GM12801 (cell line): ENCODE measurements around the gene PDE4DIP.
"Not testable (repeated sequence)": the region's sequence is repeated elsewhere in the genome, so short reads cannot be mapped to it uniquely, and the experiment has no call there.

Experiments used
- CTCF ChIP-seq: IDR thresholded peaks from one replicate; pipeline ENCODE4 v1.5.1; 2011; ENCODE audit warnings: control low read depth; ENCODE audit not compliant: insufficient read length; ENCODE audit errors: extremely low read depth

The PDE4DIP gene

GRCh38 chr1:148844220-148844619 is at the start of gene PDE4DIP:
Gene PDE4DIP, plus strand, starts transcription at chr1:148844428. Its CDS starts 347 bp downstream, at chr1:148844775.
- TF ChIP-seq CTCF, result not testable (repeated sequence)
